Measurements from ENCODE around the gene EVI5.

DNA sequence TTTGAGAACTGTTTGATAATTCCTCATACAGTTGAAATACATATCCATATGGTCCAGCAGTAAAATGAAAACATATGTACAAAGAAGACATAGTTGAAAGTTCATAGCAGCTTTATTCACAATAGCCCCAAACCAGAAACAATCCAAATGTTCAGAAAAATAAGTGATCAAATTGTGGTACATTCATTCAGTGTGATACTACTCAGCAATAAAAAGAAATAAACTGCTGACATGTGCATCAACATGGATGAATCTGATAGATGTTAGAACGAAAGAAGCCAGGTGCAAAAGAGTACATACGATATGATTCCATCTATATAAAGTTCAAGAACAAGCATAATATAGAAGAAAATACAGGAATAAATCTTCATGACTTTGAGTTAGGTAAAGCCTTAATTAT is 77.2 kb downstream of the EVI5 start:
- TF ChIP-seq, protein P1, sequence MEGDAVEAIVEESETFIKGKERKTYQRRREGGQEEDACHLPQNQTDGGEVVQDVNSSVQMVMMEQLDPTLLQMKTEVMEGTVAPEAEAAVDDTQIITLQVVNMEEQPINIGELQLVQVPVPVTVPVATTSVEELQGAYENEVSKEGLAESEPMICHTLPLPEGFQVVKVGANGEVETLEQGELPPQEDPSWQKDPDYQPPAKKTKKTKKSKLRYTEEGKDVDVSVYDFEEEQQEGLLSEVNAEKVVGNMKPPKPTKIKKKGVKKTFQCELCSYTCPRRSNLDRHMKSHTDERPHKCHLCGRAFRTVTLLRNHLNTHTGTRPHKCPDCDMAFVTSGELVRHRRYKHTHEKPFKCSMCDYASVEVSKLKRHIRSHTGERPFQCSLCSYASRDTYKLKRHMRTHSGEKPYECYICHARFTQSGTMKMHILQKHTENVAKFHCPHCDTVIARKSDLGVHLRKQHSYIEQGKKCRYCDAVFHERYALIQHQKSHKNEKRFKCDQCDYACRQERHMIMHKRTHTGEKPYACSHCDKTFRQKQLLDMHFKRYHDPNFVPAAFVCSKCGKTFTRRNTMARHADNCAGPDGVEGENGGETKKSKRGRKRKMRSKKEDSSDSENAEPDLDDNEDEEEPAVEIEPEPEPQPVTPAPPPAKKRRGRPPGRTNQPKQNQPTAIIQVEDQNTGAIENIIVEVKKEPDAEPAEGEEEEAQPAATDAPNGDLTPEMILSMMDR (IDR thresholded peaks at IDR 0.05; ENCODE audit: poor library complexity, severe bottlenecking) = no peak
- TF ChIP-seq EZH2 (IDR thresholded peaks at IDR 0.05; ENCODE audit: borderline replicate concordance, insufficient read depth, low read length, poor library complexity, severe bottlenecking) (no peak), EP300 (conservative IDR thresholded peaks at IDR 0.05; ENCODE audit: poor library complexity, severe bottlenecking) (no peak), POLR2AphosphoS5 (IDR thresholded peaks at IDR 0.05) (no peak), SMC3 (conservative IDR thresholded peaks at IDR 0.05; ENCODE audit: poor library complexity) (no peak)
